ENCODE data around the gene STPG2.

DNA sequence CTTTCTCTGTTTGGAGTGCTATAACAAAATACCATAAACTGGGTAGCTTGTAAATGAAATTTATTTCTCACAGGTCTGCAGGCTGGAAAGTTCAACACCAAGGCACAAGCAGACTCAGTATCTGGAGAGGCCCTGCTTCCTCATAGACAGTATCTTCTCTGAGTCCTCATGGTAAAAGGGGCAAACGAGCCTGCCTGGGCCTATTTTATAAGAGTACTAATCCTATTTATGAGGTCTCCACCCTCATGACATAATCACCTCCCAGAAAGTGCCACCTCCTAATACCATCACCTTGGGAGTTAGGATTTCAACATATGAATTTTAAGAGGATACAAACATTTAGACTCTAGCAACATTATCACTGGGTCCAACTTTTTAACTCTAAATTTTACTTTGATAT is 200.3 kb downstream of the STPG2 start:
- TF ChIP-seq, protein P1, sequence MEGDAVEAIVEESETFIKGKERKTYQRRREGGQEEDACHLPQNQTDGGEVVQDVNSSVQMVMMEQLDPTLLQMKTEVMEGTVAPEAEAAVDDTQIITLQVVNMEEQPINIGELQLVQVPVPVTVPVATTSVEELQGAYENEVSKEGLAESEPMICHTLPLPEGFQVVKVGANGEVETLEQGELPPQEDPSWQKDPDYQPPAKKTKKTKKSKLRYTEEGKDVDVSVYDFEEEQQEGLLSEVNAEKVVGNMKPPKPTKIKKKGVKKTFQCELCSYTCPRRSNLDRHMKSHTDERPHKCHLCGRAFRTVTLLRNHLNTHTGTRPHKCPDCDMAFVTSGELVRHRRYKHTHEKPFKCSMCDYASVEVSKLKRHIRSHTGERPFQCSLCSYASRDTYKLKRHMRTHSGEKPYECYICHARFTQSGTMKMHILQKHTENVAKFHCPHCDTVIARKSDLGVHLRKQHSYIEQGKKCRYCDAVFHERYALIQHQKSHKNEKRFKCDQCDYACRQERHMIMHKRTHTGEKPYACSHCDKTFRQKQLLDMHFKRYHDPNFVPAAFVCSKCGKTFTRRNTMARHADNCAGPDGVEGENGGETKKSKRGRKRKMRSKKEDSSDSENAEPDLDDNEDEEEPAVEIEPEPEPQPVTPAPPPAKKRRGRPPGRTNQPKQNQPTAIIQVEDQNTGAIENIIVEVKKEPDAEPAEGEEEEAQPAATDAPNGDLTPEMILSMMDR (IDR thresholded peaks at IDR 0.05; ENCODE audit: low read depth, low read length, missing input control): no peak
- TF ChIP-seq RAD21 (IDR thresholded peaks at IDR 0.05) (no peak), ZBTB33 (IDR thresholded peaks at IDR 0.05) (no peak), HNF4G (IDR thresholded peaks at IDR 0.05) (no peak), TAF1 (conservative IDR thresholded peaks at IDR 0.05) (no peak), FOXA1 (IDR thresholded peaks at IDR 0.05) (no peak), JUND (IDR thresholded peaks at IDR 0.05) (no peak), GABPA (IDR thresholded peaks at IDR 0.05 in 1 of 2, conservative IDR thresholded peaks at IDR 0.05 in 1 of 2) (no peak), YY1 (IDR thresholded peaks at IDR 0.05) (no peak), RXRA (IDR thresholded peaks at IDR 0.05) (no peak), MAX (IDR thresholded peaks at IDR 0.05) (no peak)
- TF ChIP-seq, protein P2, sequence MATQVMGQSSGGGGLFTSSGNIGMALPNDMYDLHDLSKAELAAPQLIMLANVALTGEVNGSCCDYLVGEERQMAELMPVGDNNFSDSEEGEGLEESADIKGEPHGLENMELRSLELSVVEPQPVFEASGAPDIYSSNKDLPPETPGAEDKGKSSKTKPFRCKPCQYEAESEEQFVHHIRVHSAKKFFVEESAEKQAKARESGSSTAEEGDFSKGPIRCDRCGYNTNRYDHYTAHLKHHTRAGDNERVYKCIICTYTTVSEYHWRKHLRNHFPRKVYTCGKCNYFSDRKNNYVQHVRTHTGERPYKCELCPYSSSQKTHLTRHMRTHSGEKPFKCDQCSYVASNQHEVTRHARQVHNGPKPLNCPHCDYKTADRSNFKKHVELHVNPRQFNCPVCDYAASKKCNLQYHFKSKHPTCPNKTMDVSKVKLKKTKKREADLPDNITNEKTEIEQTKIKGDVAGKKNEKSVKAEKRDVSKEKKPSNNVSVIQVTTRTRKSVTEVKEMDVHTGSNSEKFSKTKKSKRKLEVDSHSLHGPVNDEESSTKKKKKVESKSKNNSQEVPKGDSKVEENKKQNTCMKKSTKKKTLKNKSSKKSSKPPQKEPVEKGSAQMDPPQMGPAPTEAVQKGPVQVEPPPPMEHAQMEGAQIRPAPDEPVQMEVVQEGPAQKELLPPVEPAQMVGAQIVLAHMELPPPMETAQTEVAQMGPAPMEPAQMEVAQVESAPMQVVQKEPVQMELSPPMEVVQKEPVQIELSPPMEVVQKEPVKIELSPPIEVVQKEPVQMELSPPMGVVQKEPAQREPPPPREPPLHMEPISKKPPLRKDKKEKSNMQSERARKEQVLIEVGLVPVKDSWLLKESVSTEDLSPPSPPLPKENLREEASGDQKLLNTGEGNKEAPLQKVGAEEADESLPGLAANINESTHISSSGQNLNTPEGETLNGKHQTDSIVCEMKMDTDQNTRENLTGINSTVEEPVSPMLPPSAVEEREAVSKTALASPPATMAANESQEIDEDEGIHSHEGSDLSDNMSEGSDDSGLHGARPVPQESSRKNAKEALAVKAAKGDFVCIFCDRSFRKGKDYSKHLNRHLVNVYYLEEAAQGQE (IDR thresholded peaks at IDR 0.05): no peak

Data from liver (tissue), 3 donors.